Stimulated activated naive B cell treated with anti-CD40 and anti-IgM and Interleukin-4, amounts not matched to agents 10 μg/mL and 1 μg/mL and 100 μg/mL, for 72 hours (primary cell): ENCODE results near the gene ACP4.
A peak's percentile ranks its signal among the peaks of the same experiment; 100 is the strongest.
"Not testable (repeated sequence)": the region's sequence is repeated elsewhere in the genome, so short reads cannot be mapped to it uniquely, and the experiment has no call there.

Experiments used
- ATAC-seq, 2 donors: fragments of 150-1000 bp; cut with Tn5 transposase; replicated peaks; 2 replicates each; pipeline ENCODE4 v1.10.0; 2021; ENCODE audit warnings: moderate library complexity in 1 of 2
- DNase-seq: peaks from one replicate; pipeline ENCODE4 v3.0.0; 2021
- H3K27ac Mint-ChIP-seq: one replicate; pipeline ENCODE4 v1.8.0; 2022; ENCODE audit warnings: mild to moderate bottlenecking, mixed read lengths
- H3K27me3 Mint-ChIP-seq, 2 donors: one replicate each; pipeline ENCODE4 v1.8.0; 2022; ENCODE audit warnings: mixed read lengths in 2 of 2
- H3K36me3 Mint-ChIP-seq, 2 donors: one replicate each; pipeline ENCODE4 v1.8.0; 2022; ENCODE audit warnings: mixed read lengths in 2 of 2, mild to moderate bottlenecking in 1 of 2
- H3K4me1 Mint-ChIP-seq, 2 donors: one replicate each; pipeline ENCODE4 v1.8.0; 2022; ENCODE audit warnings: mixed read lengths in 2 of 2, mild to moderate bottlenecking in 1 of 2
- H3K4me3 Mint-ChIP-seq, 2 donors: one replicate each; pipeline ENCODE4 v1.8.0; 2022; ENCODE audit warnings: mild to moderate bottlenecking in 2 of 2, mixed read lengths in 2 of 2, moderate library complexity in 1 of 2
- H3K9me3 Mint-ChIP-seq, 2 donors: one replicate each; pipeline ENCODE4 v1.8.0; 2022; ENCODE audit warnings: mixed read lengths in 2 of 2, mild to moderate bottlenecking in 1 of 2

Gene ACP4

GRCh38 chr19:50783848-50784152 is 6.4 kb upstream of the ACP4 start:
- not testable (repeated sequence) for H3K9me3 Mint-ChIP-seq, ATAC-seq, H3K4me3 Mint-ChIP-seq, H3K36me3 Mint-ChIP-seq, H3K4me1 Mint-ChIP-seq, H3K27ac Mint-ChIP-seq, DNase-seq
- H3K27me3 Mint-ChIP-seq: peaks cover 44 to 56% of the 10 kb centered on the region in 2 donors

GRCh38 chr19:50784710-50785109 is 5.5 kb upstream of the ACP4 start:
- no peak for ATAC-seq
- H3K27ac Mint-ChIP-seq: no peak overlapping the region
- no peaks in the 10 kb centered on the region for H3K9me3 Mint-ChIP-seq
- peaks cover 34 to 47% of the 10 kb centered on the region in 2 donors for H3K27me3 Mint-ChIP-seq
- H3K4me1 Mint-ChIP-seq: peaks cover 3 to 6% of the 10 kb centered on the region in 2 donors
- no peak overlapping the region for H3K4me3 Mint-ChIP-seq
- DNase-seq: no peak
- H3K36me3 Mint-ChIP-seq: no peaks in the 10 kb centered on the region

- peaks cover 3 to 6% of the 10 kb centered on the region in 2 donors for H3K4me1 Mint-ChIP-seq
- H3K36me3 Mint-ChIP-seq: no peaks in the 10 kb centered on the region
- peaks cover 28 to 41% of the 10 kb centered on the region in 2 donors for H3K27me3 Mint-ChIP-seq
- H3K27ac Mint-ChIP-seq: no peak overlapping the region
- H3K9me3 Mint-ChIP-seq: no peaks in the 10 kb centered on the region
- H3K4me3 Mint-ChIP-seq: no peak overlapping the region
- no peak for DNase-seq
- no peak for ATAC-seq
Observed at GRCh38 chr19:50785329-50785728, 4.9 kb upstream of the ACP4 start.

GRCh38 chr19:50790922-50791467 is 780 bp downstream of the ACP4 start:
- Mint-ChIP-seq H3K27ac (no peak overlapping the region), H3K9me3 (no peaks in the 10 kb centered on the region), H3K4me3 (no peak overlapping the region), H3K4me1 (peaks cover 8 to 11% of the 10 kb centered on the region in 2 donors), H3K36me3 (peaks cover 3 to 4% of the 10 kb centered on the region in 2 donors), H3K27me3 (peaks cover 0 to 4% of the 10 kb centered on the region in 2 donors)
- ATAC-seq: no peak
- no peak for DNase-seq

- Mint-ChIP-seq H3K4me1 (peaks cover 8 to 12% of the 10 kb centered on the region in 2 donors), H3K27me3 (no peaks in the 10 kb centered on the region), H3K36me3 (peaks cover 3 to 4% of the 10 kb centered on the region in 2 donors), H3K27ac (no peak overlapping the region), H3K9me3 (no peaks in the 10 kb centered on the region), H3K4me3 (no peak overlapping the region)
- no peak for DNase-seq
- ATAC-seq: no peak
Observed at GRCh38 chr19:50791594-50792271, 1.5 kb downstream of the ACP4 start.

GRCh38 chr19:50792272-50793250 is 2.3 kb downstream of the ACP4 start:
- Mint-ChIP-seq H3K36me3 (peaks cover 11 to 12% of the 10 kb centered on the region in 2 donors), H3K4me1 (peaks cover 8 to 14% of the 10 kb centered on the region in 2 donors), H3K9me3 (no peaks in the 10 kb centered on the region), H3K4me3 (no peak overlapping the region), H3K27me3 (no peaks in the 10 kb centered on the region), H3K27ac (no peak overlapping the region)
- DNase-seq (no peak), ATAC-seq (peak in 1 of 2 donors; percentile 4)

GRCh38 chr19:50793558-50794065 is 3.4 kb downstream of the ACP4 start:
- H3K27me3 Mint-ChIP-seq: no peaks in the 10 kb centered on the region
- ATAC-seq (no peak), DNase-seq (no peak)
- peaks cover 19 to 21% of the 10 kb centered on the region in 2 donors for H3K36me3 Mint-ChIP-seq
- H3K27ac Mint-ChIP-seq: peak overlapping the region; percentile 59
- H3K9me3 Mint-ChIP-seq: no peaks in the 10 kb centered on the region
- peaks cover 14% of the 10 kb centered on the region in 2 donors for H3K4me1 Mint-ChIP-seq
- no peak overlapping the region for H3K4me3 Mint-ChIP-seq

GRCh38 chr19:50794074-50794875 is 4.1 kb downstream of the ACP4 start:
- H3K27ac Mint-ChIP-seq: peak overlapping the region; percentile 70
- no peaks in the 10 kb centered on the region for H3K27me3 Mint-ChIP-seq
- peak overlapping the region; percentile 34 to 56 for H3K4me3 Mint-ChIP-seq
- peak; percentile 41 to 50 for ATAC-seq
- H3K4me1 Mint-ChIP-seq: peaks cover 15 to 16% of the 10 kb centered on the region in 2 donors
- DNase-seq: peak; percentile 26
- H3K36me3 Mint-ChIP-seq: peaks cover 19 to 23% of the 10 kb centered on the region in 2 donors
- H3K9me3 Mint-ChIP-seq: no peaks in the 10 kb centered on the region

- Mint-ChIP-seq H3K4me1 (peaks cover 15 to 19% of the 10 kb centered on the region in 2 donors), H3K9me3 (no peaks in the 10 kb centered on the region), H3K36me3 (peaks cover 19 to 28% of the 10 kb centered on the region in 2 donors), H3K27me3 (no peaks in the 10 kb centered on the region), H3K4me3 (peak overlapping the region in 1 of 2 donors; percentile 17), H3K27ac (peak overlapping the region; percentile 70)
- DNase-seq (no peak), ATAC-seq (peak; percentile 24)
Observed at GRCh38 chr19:50794876-50795663, 4.9 kb downstream of the ACP4 start.

GRCh38 chr19:50795664-50796073 is 5.5 kb downstream of the ACP4 start:
- Mint-ChIP-seq H3K27ac (peak overlapping the region; percentile 69), H3K27me3 (no peaks in the 10 kb centered on the region), H3K4me3 (no peak overlapping the region), H3K36me3 (peaks cover 19 to 32% of the 10 kb centered on the region in 2 donors), H3K4me1 (peaks cover 18 to 19% of the 10 kb centered on the region in 2 donors), H3K9me3 (no peaks in the 10 kb centered on the region)
- DNase-seq (no peak), ATAC-seq (no peak)

- H3K4me3 Mint-ChIP-seq: no peak overlapping the region
- H3K9me3 Mint-ChIP-seq: no peaks in the 10 kb centered on the region
- peak overlapping the region; percentile 69 for H3K27ac Mint-ChIP-seq
- peaks cover 19% of the 10 kb centered on the region in 2 donors for H3K4me1 Mint-ChIP-seq
- peaks cover 24 to 36% of the 10 kb centered on the region in 2 donors for H3K36me3 Mint-ChIP-seq
- DNase-seq: no peak
- ATAC-seq: peak; percentile 6 to 15
- H3K27me3 Mint-ChIP-seq: no peaks in the 10 kb centered on the region
Observed at GRCh38 chr19:50796128-50796633, 6.0 kb downstream of the ACP4 start.

- no peak for DNase-seq
- H3K27ac Mint-ChIP-seq: peak overlapping the region; percentile 49
- no peak for ATAC-seq
- H3K36me3 Mint-ChIP-seq: peaks cover 28 to 40% of the 10 kb centered on the region in 2 donors
- no peaks in the 10 kb centered on the region for H3K27me3 Mint-ChIP-seq
- H3K4me3 Mint-ChIP-seq: no peak overlapping the region
- peaks cover 21% of the 10 kb centered on the region in 2 donors for H3K4me1 Mint-ChIP-seq
- H3K9me3 Mint-ChIP-seq: no peaks in the 10 kb centered on the region
Observed at GRCh38 chr19:50796634-50797428, 6.6 kb downstream of the ACP4 start.
